ENCODE results near the gene FRMD3.

The FRMD3 gene

GRCh38 chr9:83396813-83397212 lies 141.4 kb downstream of the FRMD3 start:
- no peak for DNase-seq (ENCODE audit: low read depth)
- no peak for TF ChIP-seq CTCF (IDR thresholded peaks at IDR 0.05; ENCODE audit: low read length, missing control alignments)

DNA sequence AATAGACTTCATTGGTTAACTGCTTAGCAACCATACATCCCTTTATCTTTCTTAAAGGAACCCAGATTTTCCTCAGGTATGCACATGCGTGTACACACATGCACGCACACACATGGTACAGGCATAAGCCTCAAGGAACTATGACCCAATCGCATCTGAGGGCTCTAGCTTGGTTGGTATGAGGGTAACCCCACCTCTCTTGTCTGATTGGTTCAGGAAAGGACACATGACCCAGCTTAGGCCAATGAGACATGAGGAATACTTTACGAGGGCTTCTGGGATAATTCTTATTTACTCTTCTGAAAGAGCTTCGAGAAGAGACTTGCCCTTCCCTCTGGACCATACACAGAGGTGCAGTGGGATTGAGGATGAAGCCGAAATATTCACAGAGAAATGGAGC lies 141.9 kb downstream of the FRMD3 start:
- H3K4me3 ChIP-seq (replicated peaks; ENCODE audit: low read depth, low read length) = no peak overlapping the region
- no peak for TF ChIP-seq CTCF (IDR thresholded peaks at IDR 0.05; ENCODE audit: low read length, missing control alignments)
- no peak for DNase-seq (ENCODE audit: low read depth)

More at GRCh38 chr9:83396813-83397212, 141.4 kb downstream of the FRMD3 start:
- H3K4me3 ChIP-seq (replicated peaks; ENCODE audit: low read depth, low read length) = no peak overlapping the region

DNA sequence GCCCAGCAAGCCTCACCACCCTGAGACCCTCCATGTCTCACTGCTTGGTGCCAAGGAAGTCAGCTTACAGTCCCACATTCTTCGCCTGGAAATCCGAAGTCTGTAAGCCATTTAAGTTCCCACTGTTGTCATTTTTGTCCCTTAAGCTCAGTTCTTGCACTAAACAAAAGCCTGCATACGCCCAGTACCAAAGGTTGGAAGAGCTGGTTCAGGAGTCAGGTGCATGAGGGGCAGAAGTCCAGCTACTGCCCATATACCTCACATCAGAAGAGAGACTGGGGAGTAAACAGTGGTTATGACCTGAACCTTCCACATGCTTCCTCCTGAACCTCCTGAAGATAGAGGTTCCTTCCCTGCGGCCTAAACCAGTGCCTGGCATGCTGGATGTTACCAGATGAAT lies 146.0 kb downstream of the FRMD3 start:
- DNase-seq (ENCODE audit: low read depth) = no peak
- TF ChIP-seq CTCF (IDR thresholded peaks at IDR 0.05; ENCODE audit: low read length, missing control alignments) = no peak
- H3K4me3 ChIP-seq (replicated peaks; ENCODE audit: low read depth, low read length) = no peak overlapping the region

GRCh38 chr9:83388346-83388745 lies 149.9 kb downstream of the FRMD3 start:
- DNase-seq (ENCODE audit: low read depth) = no peak
- no peak for TF ChIP-seq CTCF (IDR thresholded peaks at IDR 0.05; ENCODE audit: low read length, missing control alignments)
- H3K4me3 ChIP-seq (replicated peaks; ENCODE audit: low read depth, low read length) = no peak overlapping the region

DNA sequence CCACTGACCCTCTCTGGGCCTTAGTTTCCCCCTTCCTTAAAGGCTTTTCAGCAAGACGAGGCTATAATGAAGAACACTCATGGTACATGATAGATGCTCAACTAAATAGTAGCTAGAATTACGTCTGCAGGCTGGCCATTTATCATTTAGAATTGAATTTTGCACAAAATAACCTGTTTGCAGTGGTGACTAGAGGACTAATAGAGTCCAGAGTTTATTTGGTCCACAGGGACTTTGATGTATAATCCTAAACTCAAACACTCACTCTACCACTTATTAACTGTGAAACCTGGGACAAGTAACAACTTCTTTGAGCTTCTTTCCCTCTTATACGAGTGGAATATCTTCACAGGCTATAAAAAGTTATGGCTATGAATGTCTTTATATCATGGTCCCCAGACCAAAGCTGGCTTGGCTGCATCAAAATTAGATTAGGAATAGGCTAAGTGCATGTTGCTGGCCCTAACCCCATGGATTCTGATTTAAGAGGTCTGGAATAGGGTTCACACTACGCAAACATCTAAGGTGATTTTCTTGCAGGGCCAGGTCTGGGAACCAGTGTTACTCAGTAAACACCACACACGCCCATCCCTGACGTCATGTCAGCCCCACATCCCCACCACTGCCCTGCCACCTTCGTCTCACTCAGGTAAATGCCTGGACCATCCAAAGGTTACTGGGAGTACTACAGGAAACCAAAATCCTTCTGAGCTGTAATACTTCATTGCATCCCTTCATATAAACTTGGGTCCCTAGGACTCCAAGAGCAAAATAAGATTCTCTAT lies 150.6 kb downstream of the FRMD3 start:
- DNase-seq (ENCODE audit: low read depth) = no peak
- TF ChIP-seq CTCF (IDR thresholded peaks at IDR 0.05; ENCODE audit: low read length, missing control alignments) = no peak
- no peak overlapping the region for H3K4me3 ChIP-seq (replicated peaks; ENCODE audit: low read depth, low read length)

DNA sequence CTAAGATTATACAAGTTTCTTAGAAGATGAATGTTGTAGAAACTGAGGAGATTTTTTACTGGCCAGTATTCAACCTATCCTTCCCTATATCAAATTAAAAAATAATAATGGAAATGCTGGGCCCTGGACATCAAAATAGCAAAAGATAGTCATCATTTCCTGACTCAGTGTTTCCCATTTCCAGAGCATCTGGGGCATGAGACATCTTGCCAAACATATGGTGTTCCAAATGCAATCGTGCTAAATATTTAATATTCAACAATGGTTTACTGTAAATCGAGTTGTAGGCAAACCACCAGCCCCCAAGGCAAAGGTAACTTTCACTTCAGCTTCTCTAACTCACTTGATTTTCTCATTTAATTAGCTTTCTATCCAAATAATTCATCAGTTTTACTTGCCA lies 152.9 kb downstream of the FRMD3 start:
- no peak overlapping the region for H3K4me3 ChIP-seq (replicated peaks; ENCODE audit: low read depth, low read length)
- no peak for TF ChIP-seq CTCF (IDR thresholded peaks at IDR 0.05; ENCODE audit: low read length, missing control alignments)
- DNase-seq (ENCODE audit: low read depth) = no peak

GRCh38 chr9:83384214-83384613 lies 154.0 kb downstream of the FRMD3 start:
- H3K4me3 ChIP-seq (replicated peaks; ENCODE audit: low read depth, low read length) = no peak overlapping the region
- DNase-seq (ENCODE audit: low read depth) = no peak
- TF ChIP-seq CTCF (IDR thresholded peaks at IDR 0.05; ENCODE audit: low read length, missing control alignments) = no peak
